ENCODE data around the gene PHLDA1.

GRCh38 chr12:76043377-76043776 lies 11.8 kb upstream of the PHLDA1 start:
- TF ChIP-seq EZH2phosphoT487 (IDR thresholded peaks at IDR 0.05; ENCODE audit: insufficient read depth, low read depth) = no peak
- no peak for TF ChIP-seq EZH2 (IDR thresholded peaks at IDR 0.05; ENCODE audit: insufficient read depth, poor library complexity, severe bottlenecking)

All from GM23248 (cell line).